Measurements from ENCODE around the gene ZBTB5.

The ZBTB5 gene

DNA sequence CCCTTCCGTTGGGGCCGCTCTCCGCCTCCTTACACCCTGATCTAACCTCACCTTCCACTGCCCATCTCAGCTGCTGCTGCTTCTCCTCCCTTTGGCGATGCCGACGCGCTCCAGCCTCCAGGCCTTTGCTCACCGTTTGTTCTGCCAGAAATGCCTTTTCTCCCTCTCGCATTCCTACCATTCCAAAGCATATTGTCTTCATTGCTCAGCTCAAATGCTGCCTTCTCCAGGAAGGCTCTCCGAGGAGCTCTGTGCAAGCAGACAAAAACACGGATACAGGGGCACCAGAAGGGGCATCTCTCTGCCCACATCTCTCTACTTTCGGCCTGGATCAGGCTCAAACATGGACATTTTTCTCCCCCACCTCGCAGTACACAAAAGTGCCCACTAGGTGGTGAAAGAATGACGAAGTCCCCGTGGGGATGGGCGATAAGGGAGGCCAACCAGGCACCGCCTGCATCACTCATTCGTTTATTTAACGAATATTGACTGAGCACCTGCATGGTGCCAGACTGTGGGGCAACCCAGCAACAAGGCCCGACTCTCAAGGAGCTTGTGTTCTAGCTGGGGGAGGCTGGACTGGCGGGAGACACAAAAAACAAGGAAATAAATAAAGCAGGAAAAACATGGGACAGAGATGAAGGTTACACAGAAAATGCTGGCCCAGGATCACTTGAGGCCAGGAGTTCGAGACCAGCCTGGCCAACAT lies 50.1 kb downstream of the ZBTB5 start:
- DNase-seq (ENCODE audit: low read depth): peak; percentile 52
- TF ChIP-seq, protein P1, sequence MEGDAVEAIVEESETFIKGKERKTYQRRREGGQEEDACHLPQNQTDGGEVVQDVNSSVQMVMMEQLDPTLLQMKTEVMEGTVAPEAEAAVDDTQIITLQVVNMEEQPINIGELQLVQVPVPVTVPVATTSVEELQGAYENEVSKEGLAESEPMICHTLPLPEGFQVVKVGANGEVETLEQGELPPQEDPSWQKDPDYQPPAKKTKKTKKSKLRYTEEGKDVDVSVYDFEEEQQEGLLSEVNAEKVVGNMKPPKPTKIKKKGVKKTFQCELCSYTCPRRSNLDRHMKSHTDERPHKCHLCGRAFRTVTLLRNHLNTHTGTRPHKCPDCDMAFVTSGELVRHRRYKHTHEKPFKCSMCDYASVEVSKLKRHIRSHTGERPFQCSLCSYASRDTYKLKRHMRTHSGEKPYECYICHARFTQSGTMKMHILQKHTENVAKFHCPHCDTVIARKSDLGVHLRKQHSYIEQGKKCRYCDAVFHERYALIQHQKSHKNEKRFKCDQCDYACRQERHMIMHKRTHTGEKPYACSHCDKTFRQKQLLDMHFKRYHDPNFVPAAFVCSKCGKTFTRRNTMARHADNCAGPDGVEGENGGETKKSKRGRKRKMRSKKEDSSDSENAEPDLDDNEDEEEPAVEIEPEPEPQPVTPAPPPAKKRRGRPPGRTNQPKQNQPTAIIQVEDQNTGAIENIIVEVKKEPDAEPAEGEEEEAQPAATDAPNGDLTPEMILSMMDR (conservative IDR thresholded peaks at IDR 0.05; ENCODE audit: low read depth, low read length): peak; percentile 85
- no peak overlapping the region for H3K4me3 ChIP-seq (ENCODE audit: low read length)

DNA sequence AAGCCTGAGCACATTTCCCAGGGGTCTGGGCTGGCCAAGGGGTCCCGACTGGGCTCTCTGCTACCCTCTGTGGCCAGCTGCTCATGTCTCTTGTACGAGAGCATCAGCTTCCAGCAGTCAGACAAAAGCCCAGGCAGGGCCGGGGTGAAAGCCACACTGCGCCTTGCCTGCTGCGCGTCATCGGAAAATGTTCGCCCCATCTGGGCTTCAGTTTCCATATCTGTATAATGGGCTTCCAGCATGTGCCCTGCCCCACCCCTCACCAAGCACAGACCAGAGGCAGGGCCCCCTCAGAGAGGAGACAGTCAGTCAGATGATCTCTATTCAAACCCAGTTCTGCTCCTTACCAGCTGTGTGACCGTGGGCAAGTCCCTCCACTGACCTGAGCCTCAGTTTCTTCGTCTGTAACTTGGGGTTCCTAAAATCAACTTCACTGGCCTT lies 50.7 kb downstream of the ZBTB5 start:
- TF ChIP-seq, protein P1 (conservative IDR thresholded peaks at IDR 0.05; ENCODE audit: low read depth, low read length): no peak
- no peak overlapping the region for H3K4me3 ChIP-seq (ENCODE audit: low read length)
- no peak for DNase-seq (ENCODE audit: low read depth)

DNA sequence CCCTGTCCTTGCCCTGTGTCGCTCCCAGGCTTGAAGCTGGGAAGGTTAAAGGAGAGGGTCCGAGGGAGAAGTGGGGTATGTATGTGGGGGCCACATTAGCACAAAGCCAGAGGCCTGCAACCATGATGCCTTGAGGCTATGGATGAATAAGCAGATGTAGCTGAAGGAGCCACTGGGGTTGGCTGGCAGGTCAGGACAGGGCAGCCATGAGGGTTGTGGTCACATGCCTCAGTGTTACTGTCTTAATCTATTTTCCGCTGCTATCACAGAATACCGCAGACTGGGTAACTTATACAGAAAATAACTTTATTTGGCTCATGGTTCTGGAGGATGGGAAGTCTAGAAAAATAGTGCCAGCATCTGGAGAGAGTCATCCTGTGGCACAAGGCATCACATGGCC lies 51.9 kb downstream of the ZBTB5 start:
- DNase-seq (ENCODE audit: low read depth): no peak
- TF ChIP-seq, protein P1 (conservative IDR thresholded peaks at IDR 0.05; ENCODE audit: low read depth, low read length): no peak
- H3K4me3 ChIP-seq (ENCODE audit: low read length): no peak overlapping the region

DNA sequence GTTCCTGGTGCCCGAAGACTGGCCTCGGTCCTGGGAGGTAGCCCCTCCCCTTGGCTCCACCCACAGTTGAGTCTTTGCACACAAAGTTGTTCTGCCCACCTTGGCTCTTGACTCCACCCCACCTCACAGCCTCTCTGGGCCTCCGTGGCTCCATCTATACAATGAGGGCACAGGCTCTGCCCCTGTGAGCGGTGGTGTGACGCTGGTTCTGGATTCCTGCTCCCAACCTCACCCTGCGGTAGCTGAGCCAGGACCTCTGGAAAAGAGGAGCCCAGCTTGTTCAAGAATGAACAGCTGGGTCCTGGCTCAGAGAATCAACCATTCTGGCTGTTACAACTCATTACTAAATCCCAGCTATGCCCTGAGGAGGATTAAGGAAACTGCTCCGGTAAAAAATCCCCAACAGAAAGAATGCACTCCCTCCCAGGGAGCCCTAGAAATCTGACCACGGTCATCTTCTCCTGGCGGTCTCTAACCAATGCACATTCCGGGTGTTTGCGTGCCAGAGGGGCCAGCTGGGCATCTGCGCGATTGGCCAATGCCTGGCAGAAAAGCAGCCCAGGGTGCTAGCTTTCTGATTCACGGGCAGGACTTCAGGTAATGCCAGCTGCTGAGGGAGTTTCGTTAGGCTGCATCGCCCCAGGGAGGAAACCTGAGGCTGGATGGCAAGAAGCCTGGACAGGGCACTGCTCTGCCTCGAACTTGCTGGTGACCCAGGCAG lies 52.7 kb downstream of the ZBTB5 start:
- H3K4me3 ChIP-seq (ENCODE audit: low read length): peak overlapping the region; percentile 15
- DNase-seq (ENCODE audit: low read depth): peak; percentile 73
- TF ChIP-seq, protein P1 (conservative IDR thresholded peaks at IDR 0.05; ENCODE audit: low read depth, low read length): no peak

DNA sequence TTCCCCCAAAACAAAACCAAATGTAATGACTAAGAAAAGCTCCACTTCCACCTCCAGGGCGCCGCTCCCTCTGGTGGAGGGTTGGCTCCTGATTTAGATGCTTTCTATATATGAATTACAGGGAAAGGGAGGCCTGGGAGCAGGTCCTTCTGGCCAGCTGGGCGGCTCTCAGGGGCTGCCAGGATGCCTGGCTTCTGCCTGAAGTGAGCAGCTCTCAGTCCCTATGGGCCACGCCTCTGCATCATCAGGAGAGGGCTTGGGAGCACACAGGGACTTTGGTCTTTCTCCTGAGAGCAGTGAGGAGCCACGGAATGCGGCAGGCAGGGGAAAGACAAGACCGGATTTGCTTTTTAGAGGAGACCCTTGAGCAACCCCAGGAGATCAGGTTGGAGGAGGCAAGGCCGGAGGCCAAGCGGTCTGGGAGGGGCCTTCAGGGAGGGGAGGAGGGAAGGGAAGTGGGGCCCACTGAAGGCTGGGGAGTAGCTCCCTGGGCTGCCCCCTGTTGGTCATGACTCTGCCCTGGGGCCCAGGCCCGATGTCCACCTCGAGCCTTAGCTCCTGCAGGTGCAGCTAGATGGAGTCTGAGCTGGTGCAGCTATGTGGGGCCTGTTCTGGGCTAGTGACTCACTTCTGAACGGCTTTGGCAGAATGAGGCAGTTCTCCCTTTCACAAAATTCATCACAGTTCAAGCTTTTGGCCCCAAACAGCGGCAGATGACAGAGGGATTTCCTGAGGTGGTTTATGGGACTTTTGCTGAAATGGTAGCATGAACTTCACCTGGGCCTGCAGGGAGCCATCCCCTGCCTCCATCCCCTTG lies 54.1 kb downstream of the ZBTB5 start:
- H3K4me3 ChIP-seq (ENCODE audit: low read length): no peak overlapping the region
- DNase-seq (ENCODE audit: low read depth): no peak

DNA sequence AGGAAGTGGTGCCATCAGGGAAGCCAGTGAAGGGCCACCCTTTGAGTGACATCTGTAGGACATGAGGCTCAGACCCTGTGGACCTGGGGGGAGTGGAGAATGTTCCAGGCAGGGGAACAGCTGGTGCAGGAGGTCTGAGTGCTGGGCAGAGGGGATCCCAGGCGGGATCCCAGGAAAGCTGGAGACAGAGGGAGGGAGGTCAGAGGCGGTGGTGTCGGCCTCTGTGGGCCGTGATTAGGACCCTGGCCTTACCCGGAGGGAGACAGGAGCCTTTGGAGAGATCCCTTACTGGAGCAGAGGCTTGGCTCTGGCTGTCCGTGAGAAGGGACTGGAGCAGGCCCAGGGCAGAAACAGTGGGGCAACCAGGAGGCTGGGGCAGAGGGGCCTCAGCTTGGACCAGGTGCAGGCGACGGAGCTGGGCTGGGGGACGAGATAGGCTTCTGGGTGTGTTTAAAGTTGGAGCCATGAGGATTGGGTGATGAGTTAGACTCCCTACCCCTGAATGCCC lies 54.8 kb downstream of the ZBTB5 start:
- TF ChIP-seq, protein P1 (conservative IDR thresholded peaks at IDR 0.05; ENCODE audit: low read depth, low read length): no peak
- no peak overlapping the region for H3K4me3 ChIP-seq (ENCODE audit: low read length)
- no peak for DNase-seq (ENCODE audit: low read depth)

More for the DNA sequence above, 54.1 kb downstream of the ZBTB5 start:
- TF ChIP-seq, protein P1 (conservative IDR thresholded peaks at IDR 0.05; ENCODE audit: low read depth, low read length): peak; percentile 58
